Neural cell (in vitro differentiated cells): ENCODE data around the gene ADGRL3. TPM values are rescaled to one million over a fixed set of nuclear protein-coding genes. Genes with fewer than 3 reads are reported as not detected.

Experiments
- H2AFZ ChIP-seq: fragments of 200-600, 300-800 bp; sonication (generic), shearing (Covaris generic); 2 replicates; pipeline ENCODE4 v1.6.0; 2014; ENCODE audit warnings: low read depth, mild to moderate bottlenecking, antibody characterized with exemption, low read length, moderate library complexity
- H3F3A ChIP-seq: fragments of 200-600 bp; shearing (Covaris generic); 2 replicates; pipeline ENCODE4 v1.6.1; 2016; ENCODE audit warnings: mild to moderate bottlenecking, moderate library complexity, mixed read lengths, antibody characterized with exemption, low read length; ENCODE audit not compliant: insufficient read depth, poor library complexity, severe bottlenecking
- H3K27ac ChIP-seq: fragments of 200-600, 300-800 bp; sonication (generic), shearing (Covaris generic); 2 replicates; pipeline ENCODE4 v1.5.1; 2014; ENCODE audit warnings: mild to moderate bottlenecking, low read length, moderate library complexity
- H3K27me3 ChIP-seq: fragments of 300-800, 200-600 bp; sonication (generic), shearing (Covaris generic); 2 replicates; pipeline ENCODE4 v1.6.0; 2014; ENCODE audit warnings: mild to moderate bottlenecking, low read depth, low read length, moderate library complexity; ENCODE audit not compliant: insufficient read depth
- H3K36me3 ChIP-seq: fragments of 300-800, 200-600 bp; sonication (generic), shearing (Covaris generic); 2 replicates; pipeline ENCODE4 v1.5.1; 2014; ENCODE audit warnings: mild to moderate bottlenecking, antibody characterized with exemption, low read length, moderate library complexity; ENCODE audit not compliant: insufficient read depth
- H3K4me2 ChIP-seq: fragments of 300-800, 200-600 bp; sonication (generic), shearing (Covaris generic); 2 replicates; pipeline ENCODE4 v1.6.0; 2014; ENCODE audit warnings: mild to moderate bottlenecking, low read length
- H3K4me3 ChIP-seq: fragments of 300-800, 200-600 bp; sonication (generic), shearing (Covaris generic); 2 replicates; pipeline ENCODE4 v1.5.1; 2014; ENCODE audit warnings: mild to moderate bottlenecking, low read length, moderate library complexity
- H3K79me2 ChIP-seq: fragments of 200-600 bp; shearing (Covaris generic); replicated peaks from 2 replicates; pipeline ENCODE4 v1.6.0; 2014; ENCODE audit warnings: mild to moderate bottlenecking, low read length, moderate library complexity; ENCODE audit not compliant: insufficient read depth
- H3K9ac ChIP-seq: fragments of 300-800, 200-600 bp; sonication (generic), shearing (Covaris generic); 2 replicates; pipeline ENCODE4 v1.6.1; 2016; ENCODE audit warnings: mild to moderate bottlenecking, low read length, mixed read lengths
- H3K9me2 ChIP-seq: fragments of 200-600 bp; shearing (Covaris generic); 2 replicates; pipeline ENCODE4 v1.6.1; 2016; ENCODE audit warnings: mild to moderate bottlenecking, low read length, mixed read lengths; ENCODE audit not compliant: insufficient read depth
- H3K9me3 ChIP-seq: fragments of 200-600, 300-800 bp; sonication (generic), shearing (Covaris generic); 2 replicates; pipeline ENCODE4 v1.6.1; 2016; ENCODE audit warnings: mild to moderate bottlenecking, mixed run types, low read length, moderate library complexity, mixed read lengths
- H4K20me1 ChIP-seq: fragments of 200-600 bp; shearing (Covaris generic); 2 replicates; pipeline ENCODE4 v1.6.1; 2016; ENCODE audit warnings: mild to moderate bottlenecking, mixed run types; ENCODE audit not compliant: insufficient read depth
- EP300 ChIP-seq: fragments of 450-650 bp; conservative IDR thresholded peaks from 2 replicates; pipeline ENCODE4 v1.6.1; 2014; ENCODE audit warnings: antibody characterized with exemption, mild to moderate bottlenecking, moderate library complexity; ENCODE audit not compliant: poor library complexity, severe bottlenecking
- EZH2 ChIP-seq: fragments of 200-600, 300-800 bp; shearing (Covaris generic), sonication (generic); IDR thresholded peaks from 2 replicates; pipeline ENCODE4 v1.6.1; 2014; ENCODE audit warnings: antibody characterized with exemption, low read length, borderline replicate concordance, mild to moderate bottlenecking; ENCODE audit not compliant: insufficient read depth, poor library complexity, severe bottlenecking
- MXI1 ChIP-seq: fragments of 450-650 bp; conservative IDR thresholded peaks from 2 replicates; pipeline ENCODE4 v1.6.1; 2014; ENCODE audit warnings: antibody characterized with exemption, mild to moderate bottlenecking; ENCODE audit not compliant: poor library complexity, severe bottlenecking
- POLR2AphosphoS5 ChIP-seq: IDR thresholded peaks from 2 replicates; pipeline ENCODE4 v1.6.1; 2012
- RAD21 ChIP-seq: fragments of 450-650 bp; conservative IDR thresholded peaks from 2 replicates; pipeline ENCODE4 v1.6.1; 2014; ENCODE audit warnings: antibody characterized with exemption, mild to moderate bottlenecking, moderate library complexity
- SMC3 ChIP-seq: fragments of 450-650 bp; conservative IDR thresholded peaks from 2 replicates; pipeline ENCODE4 v1.6.1; 2014; ENCODE audit warnings: antibody characterized with exemption, mild to moderate bottlenecking, moderate library complexity; ENCODE audit not compliant: poor library complexity
- TAF1 ChIP-seq: IDR thresholded peaks from 2 replicates; pipeline ENCODE4 v1.6.1; 2012; ENCODE audit warnings: low read depth
- polyA plus RNA-seq: library from polyadenylated mRNA; depleted of rRNA; stranded (reverse); fragments of >200 nt; gene quantifications from 2 replicates; pipeline ENCODE4 v1.2.3, GENCODE V29; 2014
- TF ChIP-seq, protein P1 (sequence below): fragments of 450-650 bp; IDR thresholded peaks from 2 replicates; pipeline ENCODE4 v1.5.1; 2014; ENCODE audit warnings: antibody characterized with exemption, mild to moderate bottlenecking, moderate library complexity; ENCODE audit not compliant: poor library complexity, severe bottlenecking
- TF ChIP-seq, protein P2 (sequence below): IDR thresholded peaks from 2 replicates; pipeline ENCODE4 v1.6.1; 2012; ENCODE audit warnings: borderline replicate concordance

The ADGRL3 gene
- polyA plus RNA-seq, 1 donor from 2014 or later, result 99.4 TPM

DNA sequence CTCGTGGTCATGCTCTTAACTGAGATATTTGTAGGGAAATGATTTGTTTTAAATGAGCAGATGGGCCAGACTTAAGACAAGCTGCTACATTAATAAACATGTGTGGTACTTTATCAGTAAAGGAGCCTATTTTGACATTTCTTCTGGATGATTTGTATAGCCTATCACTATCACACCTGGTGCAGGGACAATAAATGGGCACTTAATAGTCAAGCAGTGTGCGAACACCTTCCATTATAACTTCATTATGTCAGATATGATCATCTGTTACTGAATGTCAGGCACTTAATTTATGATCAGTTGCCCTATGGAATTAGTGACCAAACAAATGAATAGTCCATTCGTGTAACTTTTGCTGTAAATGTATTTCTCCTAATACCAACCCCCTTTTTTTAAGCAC, 628.8 kb downstream of the ADGRL3 start:
- Histone ChIP-seq H3K9me2 (no peaks in the 10 kb centered on the region), H3K79me2 (no peaks in the 10 kb centered on the region), H3K36me3 (no peaks in the 10 kb centered on the region), H3K27ac (no peak overlapping the region), H3K9me3 (no peaks in the 10 kb centered on the region), H4K20me1 (no peaks in the 10 kb centered on the region), H2AFZ (no peak overlapping the region), H3F3A (no peaks in the 10 kb centered on the region), H3K4me3 (no peak overlapping the region), H3K27me3 (no peaks in the 10 kb centered on the region), H3K4me2 (no peak overlapping the region), H3K9ac (no peak overlapping the region)
- TF ChIP-seq, protein P1, sequence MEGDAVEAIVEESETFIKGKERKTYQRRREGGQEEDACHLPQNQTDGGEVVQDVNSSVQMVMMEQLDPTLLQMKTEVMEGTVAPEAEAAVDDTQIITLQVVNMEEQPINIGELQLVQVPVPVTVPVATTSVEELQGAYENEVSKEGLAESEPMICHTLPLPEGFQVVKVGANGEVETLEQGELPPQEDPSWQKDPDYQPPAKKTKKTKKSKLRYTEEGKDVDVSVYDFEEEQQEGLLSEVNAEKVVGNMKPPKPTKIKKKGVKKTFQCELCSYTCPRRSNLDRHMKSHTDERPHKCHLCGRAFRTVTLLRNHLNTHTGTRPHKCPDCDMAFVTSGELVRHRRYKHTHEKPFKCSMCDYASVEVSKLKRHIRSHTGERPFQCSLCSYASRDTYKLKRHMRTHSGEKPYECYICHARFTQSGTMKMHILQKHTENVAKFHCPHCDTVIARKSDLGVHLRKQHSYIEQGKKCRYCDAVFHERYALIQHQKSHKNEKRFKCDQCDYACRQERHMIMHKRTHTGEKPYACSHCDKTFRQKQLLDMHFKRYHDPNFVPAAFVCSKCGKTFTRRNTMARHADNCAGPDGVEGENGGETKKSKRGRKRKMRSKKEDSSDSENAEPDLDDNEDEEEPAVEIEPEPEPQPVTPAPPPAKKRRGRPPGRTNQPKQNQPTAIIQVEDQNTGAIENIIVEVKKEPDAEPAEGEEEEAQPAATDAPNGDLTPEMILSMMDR, result no peak
- TF ChIP-seq TAF1, result no peak
- no peak for TF ChIP-seq SMC3
- no peak for TF ChIP-seq POLR2AphosphoS5
- no peak for TF ChIP-seq RAD21
- no peak for TF ChIP-seq MXI1
- TF ChIP-seq EZH2, result no peak
- TF ChIP-seq, protein P2, sequence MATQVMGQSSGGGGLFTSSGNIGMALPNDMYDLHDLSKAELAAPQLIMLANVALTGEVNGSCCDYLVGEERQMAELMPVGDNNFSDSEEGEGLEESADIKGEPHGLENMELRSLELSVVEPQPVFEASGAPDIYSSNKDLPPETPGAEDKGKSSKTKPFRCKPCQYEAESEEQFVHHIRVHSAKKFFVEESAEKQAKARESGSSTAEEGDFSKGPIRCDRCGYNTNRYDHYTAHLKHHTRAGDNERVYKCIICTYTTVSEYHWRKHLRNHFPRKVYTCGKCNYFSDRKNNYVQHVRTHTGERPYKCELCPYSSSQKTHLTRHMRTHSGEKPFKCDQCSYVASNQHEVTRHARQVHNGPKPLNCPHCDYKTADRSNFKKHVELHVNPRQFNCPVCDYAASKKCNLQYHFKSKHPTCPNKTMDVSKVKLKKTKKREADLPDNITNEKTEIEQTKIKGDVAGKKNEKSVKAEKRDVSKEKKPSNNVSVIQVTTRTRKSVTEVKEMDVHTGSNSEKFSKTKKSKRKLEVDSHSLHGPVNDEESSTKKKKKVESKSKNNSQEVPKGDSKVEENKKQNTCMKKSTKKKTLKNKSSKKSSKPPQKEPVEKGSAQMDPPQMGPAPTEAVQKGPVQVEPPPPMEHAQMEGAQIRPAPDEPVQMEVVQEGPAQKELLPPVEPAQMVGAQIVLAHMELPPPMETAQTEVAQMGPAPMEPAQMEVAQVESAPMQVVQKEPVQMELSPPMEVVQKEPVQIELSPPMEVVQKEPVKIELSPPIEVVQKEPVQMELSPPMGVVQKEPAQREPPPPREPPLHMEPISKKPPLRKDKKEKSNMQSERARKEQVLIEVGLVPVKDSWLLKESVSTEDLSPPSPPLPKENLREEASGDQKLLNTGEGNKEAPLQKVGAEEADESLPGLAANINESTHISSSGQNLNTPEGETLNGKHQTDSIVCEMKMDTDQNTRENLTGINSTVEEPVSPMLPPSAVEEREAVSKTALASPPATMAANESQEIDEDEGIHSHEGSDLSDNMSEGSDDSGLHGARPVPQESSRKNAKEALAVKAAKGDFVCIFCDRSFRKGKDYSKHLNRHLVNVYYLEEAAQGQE, result no peak
- TF ChIP-seq EP300, result no peak

DNA sequence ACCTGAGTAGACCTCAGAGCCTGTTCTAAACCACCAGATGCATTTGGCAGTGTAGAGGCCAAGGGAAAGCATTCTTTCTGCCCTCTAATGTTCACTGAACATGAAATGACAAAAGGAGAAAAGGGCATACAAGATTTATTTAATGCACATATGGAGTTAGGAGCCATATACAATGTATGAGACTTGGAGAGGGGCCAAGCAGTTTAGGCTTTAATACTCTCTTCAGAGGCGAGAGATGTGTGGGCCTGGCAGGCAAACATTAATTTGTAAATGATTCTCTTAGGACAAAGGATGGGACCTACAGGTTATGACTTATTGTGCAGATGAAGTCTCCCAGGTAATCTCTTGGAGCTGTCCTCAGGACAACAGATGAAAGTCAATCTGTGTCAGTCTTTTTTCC, 631.9 kb downstream of the ADGRL3 start:
- TF ChIP-seq, protein P2, result no peak
- TF ChIP-seq TAF1, result no peak
- no peak for TF ChIP-seq RAD21
- no peak for TF ChIP-seq POLR2AphosphoS5
- no peaks in the 10 kb centered on the region for H3K36me3 ChIP-seq
- H3K27ac ChIP-seq, result no peak overlapping the region
- H3K9me2 ChIP-seq, result no peaks in the 10 kb centered on the region
- H2AFZ ChIP-seq, result no peak overlapping the region
- H3K27me3 ChIP-seq, result no peaks in the 10 kb centered on the region
- H3K79me2 ChIP-seq, result no peaks in the 10 kb centered on the region
- no peaks in the 10 kb centered on the region for H3K9me3 ChIP-seq
- no peaks in the 10 kb centered on the region for H4K20me1 ChIP-seq
- no peak overlapping the region for H3K4me3 ChIP-seq
- H3K9ac ChIP-seq, result no peak overlapping the region
- no peaks in the 10 kb centered on the region for H3F3A ChIP-seq
- H3K4me2 ChIP-seq, result no peak overlapping the region
